BLaER1 (cell line): Measurements from ENCODE around the gene SPG7.

Experiments used
- H3K27ac ChIP-seq: shearing (Covaris generic); formaldehyde crosslinking; 2 replicates; pipeline ENCODE4 v1.8.1; 2022
- H3K27me3 ChIP-seq: shearing (Covaris generic); formaldehyde crosslinking; 2 replicates; pipeline ENCODE4 v1.8.1; 2022
- H3K36me3 ChIP-seq: shearing (Covaris generic); formaldehyde crosslinking; 2 replicates; pipeline ENCODE4 v1.8.1; 2022
- H3K4me1 ChIP-seq: shearing (Covaris generic); formaldehyde crosslinking; 2 replicates; pipeline ENCODE4 v1.8.1; 2022
- H3K4me2 ChIP-seq: shearing (Covaris generic); formaldehyde crosslinking; 2 replicates; pipeline ENCODE4 v1.8.1; 2022
- H3K4me3 ChIP-seq: shearing (Covaris generic); formaldehyde crosslinking; 2 replicates; pipeline ENCODE4 v1.8.1; 2022
- H3K9ac ChIP-seq: shearing (Covaris generic); formaldehyde crosslinking; 2 replicates; pipeline ENCODE4 v1.8.1; 2022
- H3K9me3 ChIP-seq: shearing (Covaris generic); formaldehyde crosslinking; 2 replicates; pipeline ENCODE4 v1.8.1; 2022
- H4K20me1 ChIP-seq: shearing (Covaris generic); formaldehyde crosslinking; 2 replicates; pipeline ENCODE4 v1.8.1; 2022
- Cebpa-rat ChIP-seq: shearing (Covaris generic); IDR thresholded peaks from 2 replicates; pipeline ENCODE4 v1.8.1; 2022

Gene SPG7

DNA sequence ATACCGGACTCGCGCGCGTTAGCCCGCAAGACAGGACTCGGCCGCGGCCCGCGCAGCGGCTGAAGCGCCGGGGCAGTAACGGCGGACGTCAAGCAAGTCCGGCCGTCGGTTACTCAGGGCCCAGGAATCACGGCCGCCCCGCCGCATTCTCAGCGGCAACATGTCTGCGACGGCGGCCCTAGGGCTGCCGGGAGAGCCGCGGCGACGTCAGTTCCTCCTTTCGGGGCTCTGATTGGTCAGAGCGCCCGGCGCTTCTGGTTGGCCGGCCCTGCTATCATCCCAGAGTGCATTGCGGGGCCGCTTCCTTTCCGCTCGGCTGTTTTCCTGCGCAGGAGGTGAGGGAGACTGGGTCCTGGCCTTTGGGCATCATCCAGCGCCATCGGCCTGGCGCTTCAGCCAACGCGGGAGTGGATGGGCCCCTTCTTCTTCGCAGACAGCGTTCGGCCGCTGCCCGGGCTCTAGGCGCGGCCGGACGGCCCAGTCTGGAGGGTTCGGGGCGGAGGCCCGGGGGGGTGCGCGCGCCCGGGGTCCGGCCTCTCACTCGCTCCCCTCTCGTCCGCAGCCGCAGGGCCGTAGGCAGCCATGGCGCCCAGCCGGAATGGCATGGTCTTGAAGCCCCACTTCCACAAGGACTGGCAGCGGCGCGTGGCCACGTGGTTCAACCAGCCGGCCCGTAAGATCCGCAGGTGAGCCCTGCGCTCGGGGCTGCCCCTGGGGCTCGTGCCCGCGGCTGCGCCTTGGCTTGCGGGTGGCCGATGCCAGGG lies 52.4 kb downstream of the SPG7 start, which contains the start of gene RPL13:
RPL13 (plus strand) TSS at position 305 of the 764 bp plus-strand sequence; CDS start at position 583, 278 bp downstream.
- H3K9ac ChIP-seq, result peak within 1 kb of the TSS; percentile 99
- peak within 1 kb of the TSS; percentile 95 for H3K4me2 ChIP-seq
- peaks cover 50% of the 10 kb centered on the region for H4K20me1 ChIP-seq
- peak within 1 kb of the TSS; percentile 95 for H3K4me3 ChIP-seq
- peaks cover 76% of the 10 kb centered on the region for H3K4me1 ChIP-seq
- no peaks in the 10 kb centered on the region for H3K9me3 ChIP-seq
- peaks cover 52% of the 10 kb centered on the region for H3K36me3 ChIP-seq
- peak within 1 kb of the TSS; percentile 99 for H3K27ac ChIP-seq
- TF ChIP-seq Cebpa-rat, result no peak
- no peaks in the 10 kb centered on the region for H3K27me3 ChIP-seq

DNA sequence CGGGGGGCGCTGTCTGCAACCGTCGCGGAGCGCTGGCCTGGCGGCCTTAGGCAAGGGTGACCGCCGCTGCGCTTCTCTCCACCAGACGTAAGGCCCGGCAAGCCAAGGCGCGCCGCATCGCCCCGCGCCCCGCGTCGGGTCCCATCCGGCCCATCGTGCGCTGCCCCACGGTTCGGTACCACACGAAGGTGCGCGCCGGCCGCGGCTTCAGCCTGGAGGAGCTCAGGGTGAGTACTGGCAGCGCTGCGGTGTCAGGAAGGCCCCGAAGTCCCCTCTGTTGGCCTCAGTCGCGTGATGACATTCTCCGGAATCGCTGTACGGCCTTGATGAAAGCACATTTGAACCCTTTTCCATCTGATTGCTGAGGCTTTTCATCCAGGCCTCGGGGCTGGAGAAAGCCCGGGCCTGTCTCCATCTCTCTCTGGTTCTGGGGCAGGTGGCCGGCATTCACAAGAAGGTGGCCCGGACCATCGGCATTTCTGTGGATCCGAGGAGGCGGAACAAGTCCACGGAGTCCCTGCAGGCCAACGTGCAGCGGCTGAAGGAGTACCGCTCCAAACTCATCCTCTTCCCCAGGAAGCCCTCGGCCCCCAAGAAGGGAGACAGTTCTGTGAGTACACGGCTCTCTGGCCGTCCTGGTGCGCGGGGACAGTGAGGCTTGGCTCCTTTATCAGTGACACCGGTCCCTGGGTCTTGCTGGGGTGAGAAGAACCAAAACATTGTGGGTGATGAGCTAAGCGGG lies 53.1 kb downstream of the SPG7 start:
- peaks cover 57% of the 10 kb centered on the region for H4K20me1 ChIP-seq
- H3K36me3 ChIP-seq, result peaks cover 44% of the 10 kb centered on the region

DNA sequence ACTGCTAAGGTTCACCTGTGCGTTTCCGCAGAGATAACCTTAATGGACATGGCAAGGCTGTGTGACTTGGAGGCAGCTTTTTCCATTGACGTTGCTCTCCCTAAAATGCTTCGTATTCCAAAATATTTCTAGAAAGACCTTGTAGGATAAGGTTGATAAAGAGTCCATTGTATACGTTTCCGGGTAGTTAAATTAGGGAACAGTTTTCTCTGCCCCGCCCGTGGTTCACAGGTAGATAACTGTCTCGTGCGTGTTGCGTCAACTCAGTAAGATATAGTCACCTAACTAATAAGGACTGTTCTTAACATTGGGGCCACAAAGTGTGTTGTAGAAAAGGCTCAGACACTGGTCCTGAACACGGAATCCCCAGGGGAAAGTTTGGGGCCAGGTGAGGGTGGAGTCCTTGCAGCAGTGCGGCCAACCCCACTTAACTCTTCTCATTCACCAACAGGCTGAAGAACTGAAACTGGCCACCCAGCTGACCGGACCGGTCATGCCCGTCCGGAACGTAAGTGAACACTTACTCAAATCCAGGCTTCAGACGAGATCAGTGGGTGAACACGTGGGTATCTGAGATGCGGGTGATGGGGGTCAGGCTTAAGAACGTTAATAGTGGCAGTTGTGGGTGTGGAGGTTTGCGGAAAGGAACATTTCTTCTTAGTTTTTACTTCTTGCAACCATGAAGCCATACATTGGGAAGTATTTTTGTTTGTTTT lies 53.8 kb downstream of the SPG7 start:
- Histone ChIP-seq H3K4me3 (peak overlapping the region; percentile 95), H4K20me1 (peaks cover 64% of the 10 kb centered on the region), H3K27ac (peak overlapping the region; percentile 99), H3K36me3 (peaks cover 43% of the 10 kb centered on the region), H3K27me3 (no peaks in the 10 kb centered on the region), H3K4me1 (peaks cover 79% of the 10 kb centered on the region), H3K9me3 (no peaks in the 10 kb centered on the region), H3K4me2 (peak overlapping the region; percentile 79), H3K9ac (peak overlapping the region; percentile 99)
- no peak for TF ChIP-seq Cebpa-rat

More for the DNA sequence above, 53.1 kb downstream of the SPG7 start:
- Histone ChIP-seq H3K4me2 (peak overlapping the region; percentile 79), H3K9ac (peak overlapping the region; percentile 99), H3K27ac (peak overlapping the region; percentile 99), H3K4me1 (peaks cover 80% of the 10 kb centered on the region), H3K4me3 (peak overlapping the region; percentile 95), H3K9me3 (no peaks in the 10 kb centered on the region), H3K27me3 (no peaks in the 10 kb centered on the region)
- TF ChIP-seq Cebpa-rat, result no peak

DNA sequence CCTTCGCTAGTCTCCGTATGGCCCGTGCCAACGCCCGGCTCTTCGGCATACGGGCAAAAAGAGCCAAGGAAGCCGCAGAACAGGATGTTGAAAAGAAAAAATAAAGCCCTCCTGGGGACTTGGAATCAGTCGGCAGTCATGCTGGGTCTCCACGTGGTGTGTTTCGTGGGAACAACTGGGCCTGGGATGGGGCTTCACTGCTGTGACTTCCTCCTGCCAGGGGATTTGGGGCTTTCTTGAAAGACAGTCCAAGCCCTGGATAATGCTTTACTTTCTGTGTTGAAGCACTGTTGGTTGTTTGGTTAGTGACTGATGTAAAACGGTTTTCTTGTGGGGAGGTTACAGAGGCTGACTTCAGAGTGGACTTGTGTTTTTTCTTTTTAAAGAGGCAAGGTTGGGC lies 54.7 kb downstream of the SPG7 start:
- H3K27me3 ChIP-seq, result no peaks in the 10 kb centered on the region
- H3K9ac ChIP-seq, result peak overlapping the region; percentile 99
- 0 out of 2 replicates have a peak overlapping the region, but pooled peaks have one; percentile 27 for H3K27ac ChIP-seq
- H3K4me2 ChIP-seq, result peak overlapping the region; percentile 79
- H3K9me3 ChIP-seq, result no peaks in the 10 kb centered on the region
- H3K4me3 ChIP-seq, result peak overlapping the region; percentile 95
- peaks cover 70% of the 10 kb centered on the region for H3K4me1 ChIP-seq
- H3K36me3 ChIP-seq, result peaks cover 47% of the 10 kb centered on the region
- peaks cover 64% of the 10 kb centered on the region for H4K20me1 ChIP-seq
- TF ChIP-seq Cebpa-rat, result no peak

DNA sequence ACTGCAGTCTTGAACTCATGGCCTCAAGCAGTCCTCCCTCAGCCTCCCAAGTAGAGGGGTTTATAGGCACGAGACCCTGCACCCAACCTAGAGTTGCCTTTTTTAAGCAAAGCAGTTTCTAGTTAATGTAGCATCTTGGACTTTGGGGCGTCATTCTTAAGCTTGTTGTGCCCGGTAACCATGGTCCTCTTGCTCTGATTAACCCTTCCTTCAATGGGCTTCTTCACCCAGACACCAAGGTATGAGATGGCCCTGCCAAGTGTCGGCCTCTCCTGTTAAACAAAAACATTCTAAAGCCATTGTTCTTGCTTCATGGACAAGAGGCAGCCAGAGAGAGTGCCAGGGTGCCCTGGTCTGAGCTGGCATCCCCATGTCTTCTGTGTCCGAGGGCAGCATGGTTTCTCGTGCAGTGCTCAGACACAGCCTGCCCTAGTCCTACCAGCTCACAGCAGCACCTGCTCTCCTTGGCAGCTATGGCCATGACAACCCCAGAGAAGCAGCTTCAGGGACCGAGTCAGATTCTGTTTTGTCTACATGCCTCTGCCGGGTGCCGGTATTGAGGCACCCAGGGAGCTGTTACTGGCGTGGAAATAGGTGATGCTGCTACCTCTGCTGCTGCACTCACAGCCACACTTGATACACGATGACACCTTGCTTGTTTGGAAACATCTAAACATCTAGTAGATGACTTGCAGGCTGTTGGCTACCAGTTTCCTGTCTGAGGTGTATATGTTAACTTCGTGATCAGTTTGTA lies 55.6 kb downstream of the SPG7 start:
- peak overlapping the region; percentile 79 for H3K4me2 ChIP-seq
- peak overlapping the region; percentile 99; the same call in 1 of the 2 replicates for H3K9ac ChIP-seq
- H3K36me3 ChIP-seq, result peaks cover 50% of the 10 kb centered on the region
- no peaks in the 10 kb centered on the region for H3K9me3 ChIP-seq
- no peak for TF ChIP-seq Cebpa-rat
- H3K4me1 ChIP-seq, result peaks cover 65% of the 10 kb centered on the region
- no peak overlapping the region for H3K27ac ChIP-seq
- H3K27me3 ChIP-seq, result no peaks in the 10 kb centered on the region
- H4K20me1 ChIP-seq, result peaks cover 64% of the 10 kb centered on the region
- H3K4me3 ChIP-seq, result peak overlapping the region; percentile 95

DNA sequence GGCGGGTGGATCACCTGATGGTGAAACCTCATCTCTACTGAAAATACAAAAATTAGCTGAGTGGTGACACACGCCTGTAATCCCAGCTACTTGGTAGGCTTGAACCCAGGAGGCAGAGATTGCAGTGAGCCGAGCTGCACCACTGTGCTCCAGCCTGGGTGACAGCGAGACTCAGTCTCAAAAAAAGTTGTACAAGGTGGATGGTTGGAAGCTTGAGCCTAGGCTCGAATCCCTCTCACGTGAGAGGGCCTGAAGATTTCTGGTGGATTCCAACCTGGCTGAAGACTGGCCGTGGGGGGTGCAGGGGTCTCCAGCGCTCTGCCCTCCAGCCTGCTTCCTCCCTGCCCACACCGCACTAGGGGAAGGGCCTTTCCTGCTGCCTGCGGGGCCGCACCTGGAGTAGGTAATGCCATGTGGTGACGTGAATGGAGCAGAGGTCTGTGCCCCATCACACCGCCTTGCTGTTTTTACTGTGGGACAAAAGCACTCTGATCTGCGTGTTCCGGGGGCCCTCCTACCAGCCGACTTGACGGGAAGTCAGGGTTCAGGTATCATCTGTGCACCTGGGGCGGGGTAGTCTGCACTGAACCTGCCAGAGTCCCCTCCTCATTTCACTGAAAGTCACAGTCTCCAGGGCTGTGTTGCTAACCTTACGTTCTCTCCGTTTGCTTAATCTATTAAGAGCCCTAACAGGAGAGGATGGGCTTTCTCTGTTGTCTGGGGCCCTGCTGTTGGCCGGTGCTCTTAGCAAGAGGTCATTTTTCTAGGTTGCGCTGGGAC lies 56.5 kb downstream of the SPG7 start:
- no peak for TF ChIP-seq Cebpa-rat
- Histone ChIP-seq H3K27ac (no peak overlapping the region), H3K4me1 (peaks cover 57% of the 10 kb centered on the region), H4K20me1 (peaks cover 64% of the 10 kb centered on the region), H3K9ac (peak overlapping the region; percentile 99), H3K9me3 (no peaks in the 10 kb centered on the region), H3K4me3 (peak overlapping the region; percentile 95), H3K4me2 (peak overlapping the region; percentile 79), H3K27me3 (no peaks in the 10 kb centered on the region), H3K36me3 (peaks cover 50% of the 10 kb centered on the region)

DNA sequence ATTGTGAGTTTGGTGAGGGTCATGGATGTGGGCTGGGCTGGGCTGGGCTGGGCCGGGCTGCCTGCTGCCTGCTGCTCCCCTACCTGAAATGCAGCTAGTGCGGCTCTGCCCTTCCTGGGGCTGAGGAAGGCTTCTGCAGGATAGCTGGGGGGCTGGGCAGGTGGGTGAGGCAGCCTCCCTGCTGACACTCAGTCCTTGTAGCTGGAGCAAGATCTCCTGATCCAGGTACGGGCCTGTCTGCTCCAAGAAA lies 57.0 kb downstream of the SPG7 start:
- Histone ChIP-seq H3K9ac (peak overlapping the region; percentile 99), H3K27ac (peak overlapping the region; percentile 72)

DNA sequence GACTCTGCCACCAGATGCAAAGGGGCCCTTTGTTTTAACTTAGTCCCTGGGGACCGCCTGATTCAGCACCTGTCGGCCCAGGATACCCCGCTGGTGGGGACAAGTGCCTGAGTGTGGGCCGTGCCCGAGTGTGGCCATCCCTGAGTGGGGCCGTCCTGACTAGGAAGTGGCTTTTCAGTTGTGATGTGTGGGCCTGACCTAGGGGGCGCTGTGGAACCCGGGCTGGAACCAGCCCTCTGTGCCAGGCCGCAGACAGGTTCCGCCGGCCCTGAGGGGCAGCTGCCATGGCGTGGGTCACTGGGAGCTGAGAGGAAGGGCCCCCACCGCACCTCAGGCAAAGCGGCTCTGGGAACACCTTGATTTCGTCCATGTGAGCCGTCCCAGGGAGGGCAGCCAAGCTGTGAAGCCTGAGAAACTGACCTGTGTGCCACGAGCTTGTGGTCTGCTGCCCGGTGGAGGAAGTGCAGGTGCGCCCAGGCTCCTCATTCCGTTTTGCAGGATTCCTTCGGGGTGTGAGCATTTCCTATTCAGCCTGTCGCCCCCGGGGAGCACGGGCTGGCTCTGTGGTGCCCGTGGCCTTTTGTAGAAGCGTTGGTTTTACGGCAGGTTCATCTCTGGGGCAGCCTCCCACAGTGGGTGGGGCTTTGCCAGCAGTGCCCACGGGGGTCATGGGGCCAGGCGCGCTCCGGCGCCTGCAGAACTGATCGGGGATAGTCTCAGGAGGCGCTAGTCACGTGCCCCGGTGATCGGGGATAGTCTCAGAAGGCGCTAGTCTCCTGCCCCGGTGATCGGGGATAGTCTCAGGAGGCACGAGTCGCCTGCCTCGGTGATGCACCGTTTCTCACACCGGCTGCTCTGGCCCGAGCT lies 57.5 kb downstream of the SPG7 start:
- H4K20me1 ChIP-seq, result peaks cover 62% of the 10 kb centered on the region
- H3K27me3 ChIP-seq, result no peaks in the 10 kb centered on the region
- H3K36me3 ChIP-seq, result peaks cover 50% of the 10 kb centered on the region
- TF ChIP-seq Cebpa-rat, result no peak
- peaks cover 53% of the 10 kb centered on the region for H3K4me1 ChIP-seq
- peak overlapping the region; percentile 79 for H3K4me2 ChIP-seq
- H3K27ac ChIP-seq, result peak overlapping the region; percentile 72
- H3K4me3 ChIP-seq, result peak overlapping the region; percentile 95
- H3K9me3 ChIP-seq, result no peaks in the 10 kb centered on the region
- peak overlapping the region; percentile 99 for H3K9ac ChIP-seq

More for the DNA sequence above, 57.0 kb downstream of the SPG7 start:
- H3K4me3 ChIP-seq, result peak overlapping the region; percentile 95
- peak overlapping the region; percentile 79 for H3K4me2 ChIP-seq
- TF ChIP-seq Cebpa-rat, result no peak
- peaks cover 64% of the 10 kb centered on the region for H4K20me1 ChIP-seq
- H3K36me3 ChIP-seq, result peaks cover 50% of the 10 kb centered on the region
- H3K9me3 ChIP-seq, result no peaks in the 10 kb centered on the region
- peaks cover 53% of the 10 kb centered on the region for H3K4me1 ChIP-seq
- no peaks in the 10 kb centered on the region for H3K27me3 ChIP-seq
